Osteoblast (primary cell): ENCODE data around the gene DYNC2LI1. TPM values are rescaled to one million over a fixed set of nuclear protein-coding genes. Genes with fewer than 3 reads are reported as not detected.
"Not testable (repeated sequence)": the region's sequence is repeated elsewhere in the genome, so short reads cannot be mapped to it uniquely, and the experiment has no call there.

Experiments
- DNase-seq: peaks from one replicate; pipeline ENCODE4 v3.0.0; 2011; ENCODE audit warnings: low spot score, mixed read lengths; ENCODE audit not compliant: insufficient read length; ENCODE audit errors: missing footprints
- H2AFZ ChIP-seq: 2 replicates; pipeline ENCODE4 v1.6.0; 2011; ENCODE audit warnings: mild to moderate bottlenecking, low read length
- H3K27ac ChIP-seq: 2 replicates; pipeline ENCODE4 v1.5.1; 2011; ENCODE audit warnings: mild to moderate bottlenecking, low read depth, low read length, moderate library complexity
- H3K27me3 ChIP-seq: 2 replicates; pipeline ENCODE4 v1.6.0; 2012; ENCODE audit warnings: mild to moderate bottlenecking, control low read depth, inconsistent platforms, low read length, moderate library complexity; ENCODE audit not compliant: insufficient read depth
- H3K36me3 ChIP-seq: 2 replicates; pipeline ENCODE4 v1.5.1; 2011; ENCODE audit warnings: mild to moderate bottlenecking, low read length, control low read depth, moderate library complexity; ENCODE audit not compliant: insufficient read depth
- H3K4me1 ChIP-seq: 2 replicates; pipeline ENCODE4 v1.5.1; 2011; ENCODE audit warnings: mild to moderate bottlenecking, low read length, control low read depth, moderate library complexity; ENCODE audit not compliant: insufficient read depth
- H3K4me2 ChIP-seq: 2 replicates; pipeline ENCODE4 v1.6.0; 2011; ENCODE audit warnings: mild to moderate bottlenecking, low read length; ENCODE audit not compliant: insufficient read depth
- H3K4me3 ChIP-seq: fragments of 200-600 bp; sonication (generic); 3 replicates; pipeline ENCODE4 v1.5.1; 2012; ENCODE audit warnings: mild to moderate bottlenecking, low read length, inconsistent platforms; ENCODE audit not compliant: insufficient read depth
- H3K79me2 ChIP-seq: 2 replicates; pipeline ENCODE4 v1.6.0; 2012; ENCODE audit warnings: mild to moderate bottlenecking, low read length, control low read depth, inconsistent platforms; ENCODE audit not compliant: insufficient read depth
- H3K9me3 ChIP-seq: 2 replicates; pipeline ENCODE4 v1.5.1; 2011; ENCODE audit warnings: low read depth, low read length, control low read depth
- H4K20me1 ChIP-seq: 2 replicates; pipeline ENCODE4 v1.6.0; 2012; ENCODE audit warnings: mild to moderate bottlenecking, low read length, control low read depth; ENCODE audit not compliant: insufficient read depth
- CTCF ChIP-seq: IDR thresholded peaks from 2 replicates; pipeline ENCODE4 v1.5.1; 2011; ENCODE audit warnings: mild to moderate bottlenecking, low read depth, low read length, moderate library complexity; ENCODE audit errors: extremely low read depth
- total RNA-seq: library from RNA; depleted of rRNA; stranded (reverse); fragments of >200 nt; gene quantifications from 2 replicates; pipeline ENCODE4 v1.2.3, GENCODE V29; 2012

DYNC2LI1 gene
- 26.8 and 29.2 TPM in 2 replicates for total RNA-seq

DNA sequence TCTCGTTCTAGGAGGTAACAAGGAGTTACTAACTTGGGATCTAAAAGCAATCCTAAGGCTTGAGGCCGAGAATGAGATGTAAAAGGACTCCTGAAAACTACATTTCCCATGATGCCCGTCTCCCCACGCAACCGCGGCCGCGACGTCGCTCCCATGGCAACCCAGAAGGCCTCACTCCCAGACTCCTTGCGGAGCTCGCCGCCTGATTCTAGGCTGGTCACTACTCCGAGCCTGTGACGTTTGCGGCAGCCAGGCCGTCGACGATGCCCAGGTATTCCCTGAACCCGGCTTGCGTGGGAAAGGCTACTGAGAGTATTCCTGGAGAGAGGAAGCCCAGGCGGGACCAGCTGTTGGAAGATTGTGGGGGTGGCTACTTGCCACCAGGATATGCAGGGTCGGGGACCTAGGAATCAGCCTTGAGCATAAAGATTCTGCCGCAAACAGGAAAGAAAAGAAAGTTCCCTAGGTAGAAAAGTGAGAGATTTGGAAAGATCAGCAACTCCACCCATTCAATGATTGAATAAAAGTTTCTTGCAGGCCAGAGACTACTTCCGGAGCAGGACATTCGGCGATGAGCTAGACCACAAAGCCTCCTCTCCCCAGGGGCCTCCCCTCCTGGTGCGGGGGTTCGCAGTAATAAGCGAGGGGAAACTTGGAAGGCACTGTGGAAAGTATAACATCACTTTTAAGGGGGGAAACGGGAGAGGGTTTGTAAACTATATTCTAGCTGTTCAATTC is at the start of gene DYNC2LI1:
TSS of gene DYNC2LI1 (plus strand) at position 164 of the 738 bp plus-strand sequence. CDS start at position 264, 100 bp downstream.
- Histone ChIP-seq H3K4me1 (peaks cover 5% of the 10 kb centered on the region), H3K4me3 (peak within 1 kb of the TSS; percentile 98), H3K4me2 (peak within 1 kb of the TSS; percentile 98)

GRCh38 chr2:43724728-43725526 is 48.9 kb upstream of the DYNC2LI1 start:
- Histone ChIP-seq H2AFZ (no peak overlapping the region), H3K27ac (no peak overlapping the region), H4K20me1 (no peaks in the 10 kb centered on the region), H3K4me2 (peak overlapping the region; percentile 25), H3K4me3 (no peak overlapping the region), H3K4me1 (peaks cover 4% of the 10 kb centered on the region), H3K27me3 (no peaks in the 10 kb centered on the region), H3K79me2 (no peaks in the 10 kb centered on the region), H3K9me3 (no peaks in the 10 kb centered on the region), H3K36me3 (no peaks in the 10 kb centered on the region)
- no peak for DNase-seq
- TF ChIP-seq CTCF, result no peak

More for the DNA sequence above, at the start of gene DYNC2LI1:
- no peak for TF ChIP-seq CTCF
- peak; percentile 89 for DNase-seq
- Histone ChIP-seq H3K36me3 (peaks cover 9% of the 10 kb centered on the region), H3K27me3 (no peaks in the 10 kb centered on the region), H3K9me3 (no peaks in the 10 kb centered on the region), H4K20me1 (no peaks in the 10 kb centered on the region), H3K79me2 (peaks cover 9% of the 10 kb centered on the region), H3K27ac (peak within 1 kb of the TSS; percentile 99), H2AFZ (peak within 1 kb of the TSS; percentile 99)

DNA sequence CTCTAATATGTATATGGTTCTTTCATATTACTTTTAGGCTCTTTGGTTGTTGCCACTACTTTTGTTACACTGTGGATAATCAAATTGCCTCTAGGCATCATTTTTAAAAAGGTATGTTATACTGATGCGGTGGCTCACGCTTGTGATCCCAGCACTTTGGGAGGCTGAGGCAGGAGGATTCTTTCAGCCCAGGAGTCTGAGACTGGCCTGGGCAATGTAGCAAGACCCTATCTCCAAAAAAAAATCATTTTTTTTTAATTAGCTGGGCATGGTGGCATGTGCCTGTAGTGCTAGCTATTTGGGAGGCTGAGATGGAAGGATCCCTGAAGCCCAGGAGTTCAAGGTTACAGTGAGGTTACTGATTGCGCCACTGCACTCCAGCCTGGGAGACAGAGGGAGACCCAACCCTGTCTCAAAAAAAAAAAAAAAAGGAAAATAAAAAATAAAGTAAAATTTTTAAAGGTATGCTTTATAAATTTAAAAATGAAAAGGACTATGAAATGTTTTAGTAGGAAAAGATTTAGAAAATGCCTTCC is 48.1 kb upstream of the DYNC2LI1 start:
- no peaks in the 10 kb centered on the region for H3K36me3 ChIP-seq
- no peaks in the 10 kb centered on the region for H3K79me2 ChIP-seq
- H4K20me1 ChIP-seq, result no peaks in the 10 kb centered on the region
- no peaks in the 10 kb centered on the region for H3K27me3 ChIP-seq
- H3K4me2 ChIP-seq, result peak overlapping the region; percentile 25
- DNase-seq, result no peak
- H3K4me3 ChIP-seq, result no peak overlapping the region
- no peak overlapping the region for H2AFZ ChIP-seq
- TF ChIP-seq CTCF, result no peak
- H3K27ac ChIP-seq, result no peak overlapping the region
- H3K4me1 ChIP-seq, result peaks cover 4% of the 10 kb centered on the region
- no peaks in the 10 kb centered on the region for H3K9me3 ChIP-seq

- H3K4me1 ChIP-seq, H3K4me2 ChIP-seq, H3K27ac ChIP-seq, H3K79me2 ChIP-seq, H3K36me3 ChIP-seq, DNase-seq, H3K4me3 ChIP-seq, H3K9me3 ChIP-seq, H2AFZ ChIP-seq, H4K20me1 ChIP-seq, H3K27me3 ChIP-seq: not testable (repeated sequence)
These were observed 46.7 kb upstream of the DYNC2LI1 start for GRCh38 chr2:43726961-43727633.
